GM19395 (cell line): Measurements from ENCODE around the gene STX1B.
"Not testable (repeated sequence)": the region's sequence is repeated elsewhere in the genome, so short reads cannot be mapped to it uniquely, and the experiment has no call there.

Experiments used
- ATAC-seq: cut with Tn5 transposase; IDR thresholded peaks from one replicate; pipeline ENCODE4 v1.9.1; 2021; ENCODE audit warnings: mild to moderate bottlenecking, moderate library complexity; ENCODE audit not compliant: unreplicated experiment

STX1B gene

GRCh38 chr16:30953511-30954124 lies 56.8 kb downstream of the STX1B start:
- no peak for ATAC-seq

- ATAC-seq: no peak
These were observed 57.3 kb downstream of the STX1B start for GRCh38 chr16:30953111-30953510.

GRCh38 chr16:30951750-30952149 lies 58.7 kb downstream of the STX1B start:
- no peak for ATAC-seq

- no peak for ATAC-seq
These were observed 59.2 kb downstream of the STX1B start for GRCh38 chr16:30951193-30951592.

- no peak for ATAC-seq
These were observed 59.8 kb downstream of the STX1B start for GRCh38 chr16:30950516-30951065.

GRCh38 chr16:30949650-30950515 lies 60.6 kb downstream of the STX1B start:
- ATAC-seq: peak; percentile 55

- peak; percentile 58 for ATAC-seq
These were observed 61.5 kb downstream of the STX1B start, which contains the start of gene ORAI3 for GRCh38 chr16:30948667-30949649. Gene ORAI3 (plus strand): TSS chr16:30949068. CDS start chr16:30949290, 222 bp downstream.

GRCh38 chr16:30947859-30948666 lies 62.4 kb downstream of the STX1B start:
- peak; percentile 24 for ATAC-seq

- no peak for ATAC-seq
These were observed 62.9 kb downstream of the STX1B start for GRCh38 chr16:30947541-30947858.

GRCh38 chr16:30946671-30947540 lies 63.5 kb downstream of the STX1B start:
- no peak for ATAC-seq

- ATAC-seq: no peak
These were observed 66.1 kb downstream of the STX1B start for GRCh38 chr16:30944352-30944751.

- ATAC-seq: peak; percentile 3
These were observed 68.0 kb downstream of the STX1B start for GRCh38 chr16:30942426-30942806.

GRCh38 chr16:30941600-30942425 lies 68.6 kb downstream of the STX1B start:
- peak; percentile 89 for ATAC-seq

GRCh38 chr16:30939571-30939970 lies 70.9 kb downstream of the STX1B start:
- not testable (repeated sequence) for ATAC-seq
